Coronary artery (tissue), 2 donors: ENCODE results near the gene AMDHD2.

Experiments used
- DNase-seq: peaks from one replicate; pipeline ENCODE4 v3.0.0-alpha.2; 2017; ENCODE audit warnings: low spot score
- H3K27ac ChIP-seq, 2 donors: fragments of 200-600 bp; sonication (generic); one replicate each; pipeline ENCODE4 v1.5.1; 2016 to 2019
- H3K4me3 ChIP-seq: fragments of 200-600 bp; sonication (generic); 2 replicates; pipeline ENCODE4 v1.5.1; 2016; ENCODE audit warnings: mild to moderate bottlenecking, moderate library complexity
- TF ChIP-seq, protein P1 (sequence below): fragments of 200-600 bp; sonication (generic); IDR thresholded peaks from one replicate; pipeline ENCODE4 v1.5.1; 2019; ENCODE audit warnings: antibody characterized with exemption

Gene AMDHD2

DNA sequence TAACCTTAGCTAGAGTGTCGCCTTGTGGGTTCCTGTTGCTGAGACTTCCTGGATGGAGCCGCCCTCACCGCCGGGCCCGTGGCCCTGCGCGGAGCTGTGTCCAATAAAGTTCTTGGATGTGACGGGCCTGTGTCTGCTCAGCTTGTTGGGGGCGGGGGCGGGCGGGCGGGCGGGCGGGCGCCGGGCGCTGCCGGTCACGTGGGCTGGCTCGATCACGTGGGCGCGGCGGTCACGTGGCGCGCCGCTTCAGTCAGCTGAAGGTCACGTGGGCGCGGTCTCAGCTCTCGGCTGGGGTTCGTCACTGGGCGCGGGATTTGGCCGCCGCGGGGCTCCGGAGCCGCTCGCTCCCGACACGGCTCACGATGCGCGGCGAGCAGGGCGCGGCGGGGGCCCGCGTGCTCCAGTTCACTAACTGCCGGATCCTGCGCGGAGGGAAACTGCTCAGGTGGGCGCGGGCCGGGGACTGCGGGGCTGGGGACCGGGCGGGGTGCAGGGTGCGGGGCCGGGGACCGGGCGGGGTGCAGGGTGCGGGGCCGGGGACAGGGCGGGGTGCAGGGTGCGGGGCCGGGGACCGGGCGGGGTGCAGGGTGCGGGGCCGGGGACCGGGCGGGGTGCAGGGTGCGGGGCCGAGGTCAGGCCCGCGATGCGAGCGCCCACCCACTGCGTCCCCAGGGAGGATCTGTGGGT is at the start of gene AMDHD2:
Gene AMDHD2, plus strand, starts transcription at position 275 of the 687 bp plus-strand sequence. Its CDS starts 88 bp downstream, at position 363.
- peak; percentile 90 for DNase-seq
- H3K27ac ChIP-seq = peak within 1 kb of the TSS; percentile 65 to 95

GRCh38 chr16:2470603-2471015 is 49.6 kb upstream of the AMDHD2 start:
- peak overlapping the region; percentile 64 for H3K4me3 ChIP-seq

More for the DNA sequence above, at the start of gene AMDHD2:
- peak within 1 kb of the TSS; percentile 91 for H3K4me3 ChIP-seq
- TF ChIP-seq, protein P1, sequence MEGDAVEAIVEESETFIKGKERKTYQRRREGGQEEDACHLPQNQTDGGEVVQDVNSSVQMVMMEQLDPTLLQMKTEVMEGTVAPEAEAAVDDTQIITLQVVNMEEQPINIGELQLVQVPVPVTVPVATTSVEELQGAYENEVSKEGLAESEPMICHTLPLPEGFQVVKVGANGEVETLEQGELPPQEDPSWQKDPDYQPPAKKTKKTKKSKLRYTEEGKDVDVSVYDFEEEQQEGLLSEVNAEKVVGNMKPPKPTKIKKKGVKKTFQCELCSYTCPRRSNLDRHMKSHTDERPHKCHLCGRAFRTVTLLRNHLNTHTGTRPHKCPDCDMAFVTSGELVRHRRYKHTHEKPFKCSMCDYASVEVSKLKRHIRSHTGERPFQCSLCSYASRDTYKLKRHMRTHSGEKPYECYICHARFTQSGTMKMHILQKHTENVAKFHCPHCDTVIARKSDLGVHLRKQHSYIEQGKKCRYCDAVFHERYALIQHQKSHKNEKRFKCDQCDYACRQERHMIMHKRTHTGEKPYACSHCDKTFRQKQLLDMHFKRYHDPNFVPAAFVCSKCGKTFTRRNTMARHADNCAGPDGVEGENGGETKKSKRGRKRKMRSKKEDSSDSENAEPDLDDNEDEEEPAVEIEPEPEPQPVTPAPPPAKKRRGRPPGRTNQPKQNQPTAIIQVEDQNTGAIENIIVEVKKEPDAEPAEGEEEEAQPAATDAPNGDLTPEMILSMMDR = no peak

DNA sequence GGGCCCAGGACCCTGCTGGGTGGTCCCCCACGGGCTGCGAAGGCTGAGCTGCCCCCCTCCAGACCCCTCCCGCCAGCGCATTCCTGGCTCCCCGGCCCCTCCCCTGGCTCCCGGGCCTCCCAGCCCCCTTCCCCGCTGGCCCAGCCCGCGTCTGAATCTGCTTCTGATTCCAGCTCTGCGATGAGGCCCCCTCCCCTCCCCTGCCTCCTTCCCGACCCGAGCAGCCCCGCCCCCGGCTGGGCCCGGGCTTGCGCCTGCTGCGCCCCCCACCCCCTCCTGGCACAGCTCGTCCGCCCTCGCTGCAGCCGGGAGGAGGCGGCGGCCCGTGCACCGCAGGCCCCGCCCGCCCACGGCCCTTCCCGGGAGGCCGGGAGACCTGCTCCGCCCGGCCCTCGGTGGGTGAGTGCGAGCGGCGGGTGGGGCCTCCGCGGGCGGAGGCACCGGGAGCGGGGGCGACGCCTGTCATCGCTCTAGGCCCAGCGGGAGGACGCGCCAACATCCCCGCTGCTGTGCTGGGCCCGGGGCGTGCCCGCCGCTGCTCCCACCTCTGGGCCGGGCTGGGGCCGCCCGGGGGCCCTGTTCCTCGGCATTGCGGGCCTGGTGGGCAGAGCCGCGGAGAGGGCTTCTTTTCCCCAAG is 49.0 kb upstream of the AMDHD2 start, which contains the start of gene NTN3:
Gene NTN3, plus strand, starts transcription at position 282 of the 637 bp plus-strand sequence. CDS start 405 bp downstream, outside the sequence.
- TF ChIP-seq, protein P1 = no peak
- Histone ChIP-seq H3K4me3 (peak within 1 kb of the TSS; percentile 64), H3K27ac (no peak within 1 kb of the TSS)
- DNase-seq = no peak

More at GRCh38 chr16:2470603-2471015, 49.6 kb upstream of the AMDHD2 start:
- DNase-seq = no peak
- H3K27ac ChIP-seq = no peak overlapping the region
- TF ChIP-seq, protein P1 = no peak

GRCh38 chr16:2471653-2472487 is 48.3 kb upstream of the AMDHD2 start:
- Histone ChIP-seq H3K4me3 (peak overlapping the region; percentile 64), H3K27ac (no peak overlapping the region)
- TF ChIP-seq, protein P1 = no peak
- DNase-seq = no peak

DNA sequence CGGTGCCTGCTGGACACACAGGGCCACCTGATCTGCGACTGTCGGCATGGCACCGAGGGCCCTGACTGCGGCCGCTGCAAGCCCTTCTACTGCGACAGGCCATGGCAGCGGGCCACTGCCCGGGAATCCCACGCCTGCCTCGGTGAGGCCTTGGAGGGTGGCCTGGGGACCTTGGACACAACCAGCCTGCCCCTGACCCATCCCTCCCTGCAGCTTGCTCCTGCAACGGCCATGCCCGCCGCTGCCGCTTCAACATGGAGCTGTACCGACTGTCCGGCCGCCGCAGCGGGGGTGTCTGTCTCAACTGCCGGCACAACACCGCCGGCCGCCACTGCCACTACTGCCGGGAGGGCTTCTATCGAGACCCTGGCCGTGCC is 47.7 kb upstream of the AMDHD2 start:
- Histone ChIP-seq H3K27ac (no peak overlapping the region), H3K4me3 (no peak overlapping the region)
- no peak for DNase-seq
- TF ChIP-seq, protein P1 = no peak

DNA sequence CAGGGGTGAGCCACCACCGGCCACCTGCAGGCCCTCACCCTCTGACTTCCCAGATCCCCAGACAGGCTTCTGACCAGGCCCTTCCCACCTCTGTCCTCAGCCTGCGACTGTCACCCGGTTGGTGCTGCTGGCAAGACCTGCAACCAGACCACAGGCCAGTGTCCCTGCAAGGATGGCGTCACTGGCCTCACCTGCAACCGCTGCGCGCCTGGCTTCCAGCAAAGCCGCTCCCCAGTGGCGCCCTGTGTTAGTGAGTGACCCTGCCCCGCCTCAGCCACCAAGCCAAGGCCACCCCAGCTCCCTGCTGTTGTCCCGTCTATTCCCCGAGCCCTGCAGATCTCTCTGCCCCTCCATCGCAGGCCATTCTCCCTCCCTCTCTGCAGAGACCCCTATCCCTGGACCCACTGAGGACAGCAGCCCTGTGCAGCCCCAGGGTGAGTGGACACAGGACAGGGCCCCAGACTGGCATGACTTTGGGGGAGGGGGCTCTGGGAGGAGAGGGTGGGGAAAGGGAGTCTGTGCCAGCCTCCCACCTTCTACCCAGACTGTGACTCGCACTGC is 47.2 kb upstream of the AMDHD2 start:
- no peak for DNase-seq
- TF ChIP-seq, protein P1 = no peak
- no peak overlapping the region for H3K4me3 ChIP-seq
- H3K27ac ChIP-seq = no peak overlapping the region
